Upper lobe of left lung (tissue), 6 donors: Measurements from ENCODE around the gene FOXN3. TPM values are rescaled to one million over a fixed set of nuclear protein-coding genes. Genes with fewer than 3 reads are reported as not detected.
"Not testable (repeated sequence)": the region's sequence is repeated elsewhere in the genome, so short reads cannot be mapped to it uniquely, and the experiment has no call there.

ENCODE experiments used
- ATAC-seq, 2 donors: fragments of 200-7000 bp; cut with Tn5 transposase; one replicate each; pipeline ENCODE4 v1.9.1; 2022; ENCODE audit warnings: mild to moderate bottlenecking in 2 of 2, moderate library complexity in 2 of 2; ENCODE audit not compliant: low FRiP score in 2 of 2
- DNase-seq, 2 donors: peaks; one replicate each; pipeline ENCODE4 v3.0.0-alpha.2; 2019 to 2020
- H3K27ac ChIP-seq, 4 donors: fragments of 200-600 bp; sonication (generic); one replicate each; pipeline ENCODE4 v1.5.1; 2016 to 2019
- H3K27me3 ChIP-seq, 4 donors: fragments of 200-600 bp; sonication (generic); one replicate each; pipeline ENCODE4 v1.5.1; 2017 to 2019
- H3K36me3 ChIP-seq, 4 donors: fragments of 200-600 bp; sonication (generic); one replicate each; pipeline ENCODE4 v1.5.1; 2016 to 2019
- H3K4me1 ChIP-seq, 4 donors: fragments of 200-600 bp; sonication (generic); one replicate each; pipeline ENCODE4 v1.5.1; 2018 to 2019
- H3K4me3 ChIP-seq, 4 donors: fragments of 200-600 bp; sonication (generic); one replicate each; pipeline ENCODE4 v1.5.1; 2017 to 2019; ENCODE audit warnings: mild to moderate bottlenecking in 2 of 4, moderate library complexity in 1 of 4
- H3K9me3 ChIP-seq, 4 donors: fragments of 200-600 bp; sonication (generic); one replicate each; pipeline ENCODE4 v1.5.1; 2018 to 2019
- EP300 ChIP-seq, 4 donors: sonication (generic); formaldehyde crosslinking; IDR thresholded peaks; one replicate each; pipeline ENCODE4 v1.5.1; 2017; ENCODE audit warnings: antibody characterized with exemption in 4 of 4, control low read depth in 2 of 4
- POLR2A ChIP-seq, 4 donors: fragments of 450-650 bp; IDR thresholded peaks; one replicate each; pipeline ENCODE4 v1.5.1; 2016 to 2017; ENCODE audit warnings: antibody characterized with exemption in 4 of 4, mild to moderate bottlenecking in 2 of 4
- POLR2AphosphoS5 ChIP-seq, 2 donors: sonication (generic); formaldehyde crosslinking; IDR thresholded peaks; one replicate each; pipeline ENCODE4 v1.5.1; 2017; ENCODE audit warnings: antibody characterized with exemption in 2 of 2
- WGBS, 2 donors: methylation state at CpG; one replicate each; pipeline ENCODE4 v1.1.5; 2017 to 2018; 5-methylcytosine and 5-hydroxymethylcytosine counted together
- total RNA-seq, 6 donors: library from RNA; depleted of rRNA in 4 of 6; stranded (reverse); fragments of >200 nt in 4 of 6; gene quantifications; one replicate each; pipeline versions ENCODE4 v1.1.0 to v1.2.1, GENCODE V29; 2016 to 2021
- TF ChIP-seq, protein P1 (sequence below), 6 experiments: fragments of 450-650 bp in 4 of 6; fragments of 200-600 bp in 2 of 6; sonication (generic) in 2 of 6; IDR thresholded peaks; one replicate each; pipeline ENCODE4 v1.5.1; 2016 to 2019; ENCODE audit warnings: antibody characterized with exemption in 6 of 6
- donor health status: DM: no; HTN: no; CAD: no; lungs with moderate emphysema.
- donor health status: DM: no; HTN: yes; CAD: no; lungs with severe emphysema.

FOXN3 gene
- total RNA-seq, 6 donors from 2014 or later: 63.4 to 115 (median 77.2) TPM

DNA sequence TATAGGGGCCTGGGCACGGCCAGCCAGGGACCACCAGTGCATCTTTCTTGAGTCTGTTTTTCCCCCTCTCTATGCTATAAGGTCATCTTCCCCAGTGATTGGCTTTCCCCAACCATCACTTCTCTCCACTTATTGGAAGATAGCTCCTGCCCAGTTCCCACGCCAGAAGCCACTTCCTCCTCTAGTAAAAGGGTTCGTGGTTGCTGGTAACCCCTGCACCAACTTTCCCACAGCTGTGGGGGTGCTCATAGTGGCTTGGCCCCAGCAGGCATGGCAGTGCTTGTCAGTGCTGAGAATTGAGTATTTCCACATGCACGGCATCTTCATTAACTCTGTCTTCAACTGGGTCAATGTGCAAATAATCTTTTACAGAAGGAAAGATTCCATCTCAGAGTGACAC, 215.4 kb downstream of the FOXN3 start:
- Histone ChIP-seq H3K36me3 (peaks cover 0 to 6% (median 0%) of the 10 kb centered on the region in 4 donors), H3K4me3 (no peak overlapping the region), H3K27ac (no peak overlapping the region), H3K9me3 (no peaks in the 10 kb centered on the region), H3K27me3 (no peaks in the 10 kb centered on the region), H3K4me1 (peaks cover 0 to 19% (median 1%) of the 10 kb centered on the region in 4 donors)
- 83 to 84% methylated on average over 4 of the region's 4 CpGs for WGBS, 2 donors
- no peak for ATAC-seq
- DNase-seq: no peak
- TF ChIP-seq POLR2AphosphoS5 (IDR thresholded peaks at IDR 0.05): no peak
- TF ChIP-seq EP300 (IDR thresholded peaks at IDR 0.05): no peak
- no peak for TF ChIP-seq POLR2A (IDR thresholded peaks at IDR 0.05)
- TF ChIP-seq, protein P1, sequence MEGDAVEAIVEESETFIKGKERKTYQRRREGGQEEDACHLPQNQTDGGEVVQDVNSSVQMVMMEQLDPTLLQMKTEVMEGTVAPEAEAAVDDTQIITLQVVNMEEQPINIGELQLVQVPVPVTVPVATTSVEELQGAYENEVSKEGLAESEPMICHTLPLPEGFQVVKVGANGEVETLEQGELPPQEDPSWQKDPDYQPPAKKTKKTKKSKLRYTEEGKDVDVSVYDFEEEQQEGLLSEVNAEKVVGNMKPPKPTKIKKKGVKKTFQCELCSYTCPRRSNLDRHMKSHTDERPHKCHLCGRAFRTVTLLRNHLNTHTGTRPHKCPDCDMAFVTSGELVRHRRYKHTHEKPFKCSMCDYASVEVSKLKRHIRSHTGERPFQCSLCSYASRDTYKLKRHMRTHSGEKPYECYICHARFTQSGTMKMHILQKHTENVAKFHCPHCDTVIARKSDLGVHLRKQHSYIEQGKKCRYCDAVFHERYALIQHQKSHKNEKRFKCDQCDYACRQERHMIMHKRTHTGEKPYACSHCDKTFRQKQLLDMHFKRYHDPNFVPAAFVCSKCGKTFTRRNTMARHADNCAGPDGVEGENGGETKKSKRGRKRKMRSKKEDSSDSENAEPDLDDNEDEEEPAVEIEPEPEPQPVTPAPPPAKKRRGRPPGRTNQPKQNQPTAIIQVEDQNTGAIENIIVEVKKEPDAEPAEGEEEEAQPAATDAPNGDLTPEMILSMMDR (IDR thresholded peaks at IDR 0.05): no peak

DNA sequence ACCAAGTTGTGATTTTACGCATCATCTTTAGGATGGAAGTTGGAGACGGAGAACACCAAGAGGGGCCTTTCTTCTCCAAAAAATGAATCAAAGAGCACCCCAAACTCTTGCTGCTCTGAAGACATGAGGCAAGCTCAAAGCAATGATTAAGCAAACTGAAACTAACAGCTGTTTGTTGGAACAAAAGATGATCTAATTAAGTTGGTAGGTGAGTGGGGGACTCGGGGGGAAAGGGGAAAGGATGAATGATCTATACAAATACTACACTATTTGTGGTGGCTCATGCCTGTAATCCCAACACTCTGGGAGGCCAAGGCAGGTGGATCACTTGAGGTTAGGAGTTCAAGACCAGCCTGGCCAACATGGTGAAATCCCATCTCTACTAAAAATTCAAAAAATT, 217.7 kb downstream of the FOXN3 start:
- H3K36me3 ChIP-seq, DNase-seq, H3K27me3 ChIP-seq, ATAC-seq, H3K4me3 ChIP-seq, H3K9me3 ChIP-seq, H3K27ac ChIP-seq: not testable (repeated sequence)
- H3K4me1 ChIP-seq: peaks cover 0 to 14% (median 1%) of the 10 kb centered on the region in 4 donors
- 83 to 93% methylated on average over 3 of the region's 3 CpGs for WGBS, 2 donors

DNA sequence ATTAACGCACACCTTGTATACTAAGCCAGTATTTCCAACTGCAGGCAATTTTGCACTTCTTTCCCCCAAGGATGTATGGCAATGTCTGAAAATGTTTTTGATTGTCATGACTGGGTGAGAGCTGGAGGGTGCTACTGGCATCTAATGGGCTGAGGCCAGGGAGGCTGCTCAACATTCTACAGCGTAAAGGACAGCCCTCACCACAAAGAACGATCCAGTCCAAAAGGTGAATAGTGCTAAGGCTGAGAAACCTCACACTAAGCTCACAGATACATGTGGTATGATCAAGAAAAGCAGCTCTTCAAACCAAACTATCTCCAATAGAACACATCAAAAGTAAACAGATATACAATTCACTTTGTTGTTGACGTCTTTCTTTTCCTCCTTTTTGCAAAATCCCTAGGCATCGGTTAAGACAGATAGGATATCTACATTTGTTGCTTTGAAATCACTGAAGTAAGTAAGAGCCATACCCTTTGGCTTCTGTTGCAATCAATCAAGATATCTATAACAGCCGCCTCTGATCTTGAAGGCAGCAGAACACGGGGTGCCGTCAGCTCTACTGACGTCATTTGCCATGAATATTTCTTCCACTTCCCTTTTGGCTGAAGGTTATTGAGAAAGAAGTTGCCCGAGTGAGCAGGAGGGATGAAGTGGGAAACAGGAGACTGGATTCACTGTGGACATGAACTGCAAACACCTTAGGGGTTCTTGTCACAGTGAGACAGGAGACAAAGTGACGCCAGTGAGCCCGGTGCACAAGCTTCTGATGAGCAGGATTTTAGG, 218.3 kb downstream of the FOXN3 start:
- WGBS, 2 donors: 63 to 75% methylated on average over 12 of the region's 12 CpGs
- no peak for TF ChIP-seq EP300 (IDR thresholded peaks at IDR 0.05)
- no peak for TF ChIP-seq POLR2AphosphoS5 (IDR thresholded peaks at IDR 0.05)
- TF ChIP-seq, protein P1 (IDR thresholded peaks at IDR 0.05): no peak
- TF ChIP-seq POLR2A (IDR thresholded peaks at IDR 0.05): no peak
- DNase-seq (peak in 1 of 2 donors; percentile 42), ATAC-seq (peak in 1 of 2 donors; percentile 79)
- H3K4me1 ChIP-seq: peaks cover 0 to 13% (median 1%) of the 10 kb centered on the region in 4 donors
- no peaks in the 10 kb centered on the region for H3K9me3 ChIP-seq
- H3K27me3 ChIP-seq: no peaks in the 10 kb centered on the region
- no peak overlapping the region for H3K4me3 ChIP-seq
- no peaks in the 10 kb centered on the region for H3K36me3 ChIP-seq
- H3K27ac ChIP-seq: no peak overlapping the region

DNA sequence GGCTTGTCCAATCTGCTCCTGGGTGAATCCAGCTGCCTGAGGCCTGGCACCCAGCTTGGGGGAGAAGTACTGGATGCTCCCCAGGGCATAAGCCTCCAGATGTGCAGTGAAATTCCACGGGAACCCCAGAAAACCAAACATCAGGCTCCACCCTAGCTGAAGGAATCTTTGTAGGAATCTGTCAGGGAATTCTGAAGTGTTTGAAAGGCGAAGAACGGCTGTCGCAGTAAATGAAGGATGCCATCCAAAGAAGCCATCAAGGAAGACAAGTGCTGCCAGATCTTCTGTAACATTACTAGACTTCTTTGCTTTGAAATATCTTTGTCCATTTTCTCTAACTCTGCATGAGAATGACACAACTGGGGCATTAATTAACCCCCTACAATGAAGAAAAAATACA, 219.4 kb downstream of the FOXN3 start:
- no peak overlapping the region for H3K27ac ChIP-seq
- H3K4me3 ChIP-seq: no peak overlapping the region
- DNase-seq (no peak), ATAC-seq (no peak)
- no peaks in the 10 kb centered on the region for H3K9me3 ChIP-seq
- 84 to 92% methylated on average over 4 of the region's 4 CpGs for WGBS, 2 donors
- no peaks in the 10 kb centered on the region for H3K36me3 ChIP-seq
- TF ChIP-seq EP300 (IDR thresholded peaks at IDR 0.05) (no peak), POLR2A (IDR thresholded peaks at IDR 0.05) (no peak), POLR2AphosphoS5 (IDR thresholded peaks at IDR 0.05) (no peak)
- TF ChIP-seq, protein P1 (IDR thresholded peaks at IDR 0.05): no peak
- peaks cover 0 to 10% (median 1%) of the 10 kb centered on the region in 4 donors for H3K4me1 ChIP-seq
- no peaks in the 10 kb centered on the region for H3K27me3 ChIP-seq

DNA sequence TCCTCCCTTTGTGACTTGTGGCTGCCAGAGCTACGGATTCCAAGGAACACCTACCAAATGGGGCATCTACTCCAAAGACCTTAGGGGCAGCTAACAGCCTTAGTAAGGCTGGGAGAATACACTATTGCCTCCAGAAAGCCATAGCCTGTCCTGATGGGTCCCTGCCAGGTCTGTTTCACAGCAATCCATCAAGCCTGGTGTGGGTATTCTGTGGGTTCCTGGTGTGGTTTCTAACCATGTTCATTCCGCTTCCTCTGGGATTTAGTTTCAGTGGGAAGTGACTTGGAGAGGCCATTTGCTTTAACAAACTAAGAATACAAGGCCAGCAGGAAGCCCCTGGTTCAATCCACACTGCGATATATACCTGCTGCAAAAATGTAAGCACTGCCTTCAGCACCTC, 220.5 kb downstream of the FOXN3 start:
- no peaks in the 10 kb centered on the region for H3K27me3 ChIP-seq

More for the DNA sequence above, 220.5 kb downstream of the FOXN3 start:
- ATAC-seq (no peak), DNase-seq (no peak)
- H3K9me3 ChIP-seq: no peaks in the 10 kb centered on the region
- peaks cover 0 to 10% (median 1%) of the 10 kb centered on the region in 4 donors for H3K4me1 ChIP-seq
- H3K36me3 ChIP-seq: no peaks in the 10 kb centered on the region
- WGBS, 2 donors: 92 to 100% methylated on average over 3 of the region's 3 CpGs
- TF ChIP-seq EP300 (IDR thresholded peaks at IDR 0.05) (no peak), POLR2AphosphoS5 (IDR thresholded peaks at IDR 0.05) (no peak), POLR2A (IDR thresholded peaks at IDR 0.05) (no peak)
- H3K27ac ChIP-seq: no peak overlapping the region
- no peak overlapping the region for H3K4me3 ChIP-seq
